Measurements from ENCODE around the gene GSTO1.

The GSTO1 gene

GRCh38 chr10:104223304-104223703 lies 31.4 kb upstream of the GSTO1 start:
- no peak overlapping the region for H3K27ac ChIP-seq (ENCODE audit: extremely low read depth, low read depth, low read length)
- ChIA-PET CTCF (interaction anchor here (0.7 to 0.9 kb wide), 2 partner anchors 69 to 348 kb away, joined by 3 read pairs; no protein-coding TSS in a partner anchor), POLR2A (no interaction called here)
- no peak overlapping the region for H3K4me3 ChIP-seq (ENCODE audit: low read depth, low read length)
- no peaks in the 10 kb centered on the region for H3K9me3 ChIP-seq (ENCODE audit: control insufficient read depth, insufficient read depth, low read depth, low read length)
- H3K36me3 ChIP-seq (ENCODE audit: control insufficient read depth in 2 of 2, insufficient read depth in 1 of 2, low read length in 2 of 2), result no peaks in the 10 kb centered on the region
- no peaks in the 10 kb centered on the region for H3K4me1 ChIP-seq (ENCODE audit: control insufficient read depth, insufficient read depth, low read length)
- TF ChIP-seq ZNF280C (tag by site-specific recombination; IDR thresholded peaks at IDR 0.05), result no peak
- no peak for TF ChIP-seq ZNF596 (tag by site-specific recombination; IDR thresholded peaks at IDR 0.05)
- TF ChIP-seq ZNF221 (tag by site-specific recombination; IDR thresholded peaks at IDR 0.05; ENCODE audit: borderline replicate concordance), result no peak
- no peak for TF ChIP-seq WT1 (tag by site-specific recombination; IDR thresholded peaks at IDR 0.05)
- TF ChIP-seq, protein P1, sequence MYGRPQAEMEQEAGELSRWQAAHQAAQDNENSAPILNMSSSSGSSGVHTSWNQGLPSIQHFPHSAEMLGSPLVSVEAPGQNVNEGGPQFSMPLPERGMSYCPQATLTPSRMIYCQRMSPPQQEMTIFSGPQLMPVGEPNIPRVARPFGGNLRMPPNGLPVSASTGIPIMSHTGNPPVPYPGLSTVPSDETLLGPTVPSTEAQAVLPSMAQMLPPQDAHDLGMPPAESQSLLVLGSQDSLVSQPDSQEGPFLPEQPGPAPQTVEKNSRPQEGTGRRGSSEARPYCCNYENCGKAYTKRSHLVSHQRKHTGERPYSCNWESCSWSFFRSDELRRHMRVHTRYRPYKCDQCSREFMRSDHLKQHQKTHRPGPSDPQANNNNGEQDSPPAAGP (tag by site-specific recombination; IDR thresholded peaks at IDR 0.05), result no peak
- no peak for TF ChIP-seq ZFP3 (tag by site-specific recombination; IDR thresholded peaks at IDR 0.05; ENCODE audit: low read depth)
- no peak for TF ChIP-seq ZFHX2 (tag by site-specific recombination; conservative IDR thresholded peaks at IDR 0.05)
- TF ChIP-seq ZBTB26 (tag by site-specific recombination; optimal IDR thresholded peaks at IDR 0.05), result no peak
- no peak for TF ChIP-seq ZNF24 (tag by site-specific recombination; IDR thresholded peaks at IDR 0.05)
- no peak for TF ChIP-seq ZBTB7A (tag by site-specific recombination; IDR thresholded peaks at IDR 0.05; ENCODE audit: low read depth)
- TF ChIP-seq ZNF280D (tag by site-specific recombination; IDR thresholded peaks at IDR 0.05), result no peak
- TF ChIP-seq PRDM4 (tag by site-specific recombination; IDR thresholded peaks at IDR 0.05), result no peak
- no peak for TF ChIP-seq REPIN1 (tag by site-specific recombination; IDR thresholded peaks at IDR 0.05; ENCODE audit: low read depth)
- TF ChIP-seq GFI1B (tag by site-specific recombination; IDR thresholded peaks at IDR 0.05), result no peak
- no peak for TF ChIP-seq KLF16 (tag by site-specific recombination; IDR thresholded peaks at IDR 0.05)

- no peak overlapping the region for H3K27ac ChIP-seq (ENCODE audit: extremely low read depth, low read depth, low read length)
- no peaks in the 10 kb centered on the region for H3K4me1 ChIP-seq (ENCODE audit: control insufficient read depth, insufficient read depth, low read length)
- ChIA-PET POLR2A (no interaction called here), CTCF (interaction anchor here (0.7 to 1.0 kb wide), 2 partner anchors 25 to 44 kb away, joined by 3 read pairs; no protein-coding TSS in a partner anchor)
- no peak overlapping the region for H3K4me3 ChIP-seq (ENCODE audit: low read depth, low read length)
- H3K9me3 ChIP-seq (ENCODE audit: control insufficient read depth, insufficient read depth, low read depth, low read length), result no peaks in the 10 kb centered on the region
- no peaks in the 10 kb centered on the region for H3K36me3 ChIP-seq (ENCODE audit: control insufficient read depth in 2 of 2, insufficient read depth in 1 of 2, low read length in 2 of 2)
- TF ChIP-seq ZNF391 (tag by site-specific recombination; IDR thresholded peaks at IDR 0.05; ENCODE audit: borderline replicate concordance, low read depth), result no peak
Observed at GRCh38 chr10:104230490-104230889, 24.2 kb upstream of the GSTO1 start.
